COLO668 (cell line): ENCODE data around the gene TCF19.
"Not testable (repeated sequence)": the region's sequence is repeated elsewhere in the genome, so short reads cannot be mapped to it uniquely, and the experiment has no call there.

Source experiments
- DNase-seq: peaks from one replicate; lab custom pipeline; 2025; ENCODE audit not compliant: unreplicated experiment; lab: John Stamatoyannopoulos, UW

Gene TCF19

GRCh38 chr6:31178143-31179041 is 20.0 kb downstream of the TCF19 start:
- DNase-seq = no peak

- DNase-seq = no peak
Measured at GRCh38 chr6:31179042-31179386, 20.6 kb downstream of the TCF19 start.

- no peak for DNase-seq
Measured at GRCh38 chr6:31179896-31180295, 21.5 kb downstream of the TCF19 start.

GRCh38 chr6:31180500-31180899 is 22.1 kb downstream of the TCF19 start:
- no peak for DNase-seq

DNA sequence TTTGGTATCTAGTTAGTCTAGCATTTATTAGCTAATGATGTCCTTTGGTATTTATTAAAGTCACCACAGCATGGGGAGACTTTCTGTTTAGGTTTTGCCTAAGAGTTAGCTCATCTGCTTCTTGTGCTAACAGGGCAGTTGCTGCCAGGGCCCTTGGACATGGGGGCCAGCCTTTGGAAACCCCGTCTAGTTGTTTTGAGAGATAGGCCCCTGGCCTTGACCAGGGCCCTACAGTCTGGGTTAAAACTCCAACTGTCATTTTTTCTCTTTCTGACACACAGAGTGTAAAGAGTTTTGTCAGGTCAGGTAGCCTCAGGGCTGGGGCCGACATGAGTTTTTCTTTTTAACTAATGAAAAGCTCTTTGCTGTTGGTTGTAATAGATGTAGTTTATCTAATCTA is 24.9 kb downstream of the TCF19 start:
- DNase-seq = not testable (repeated sequence)

- not testable (repeated sequence) for DNase-seq
Measured at GRCh38 chr6:31183859-31184258, 25.5 kb downstream of the TCF19 start.

GRCh38 chr6:31185695-31186051 is 27.3 kb downstream of the TCF19 start:
- DNase-seq = not testable (repeated sequence)

DNA sequence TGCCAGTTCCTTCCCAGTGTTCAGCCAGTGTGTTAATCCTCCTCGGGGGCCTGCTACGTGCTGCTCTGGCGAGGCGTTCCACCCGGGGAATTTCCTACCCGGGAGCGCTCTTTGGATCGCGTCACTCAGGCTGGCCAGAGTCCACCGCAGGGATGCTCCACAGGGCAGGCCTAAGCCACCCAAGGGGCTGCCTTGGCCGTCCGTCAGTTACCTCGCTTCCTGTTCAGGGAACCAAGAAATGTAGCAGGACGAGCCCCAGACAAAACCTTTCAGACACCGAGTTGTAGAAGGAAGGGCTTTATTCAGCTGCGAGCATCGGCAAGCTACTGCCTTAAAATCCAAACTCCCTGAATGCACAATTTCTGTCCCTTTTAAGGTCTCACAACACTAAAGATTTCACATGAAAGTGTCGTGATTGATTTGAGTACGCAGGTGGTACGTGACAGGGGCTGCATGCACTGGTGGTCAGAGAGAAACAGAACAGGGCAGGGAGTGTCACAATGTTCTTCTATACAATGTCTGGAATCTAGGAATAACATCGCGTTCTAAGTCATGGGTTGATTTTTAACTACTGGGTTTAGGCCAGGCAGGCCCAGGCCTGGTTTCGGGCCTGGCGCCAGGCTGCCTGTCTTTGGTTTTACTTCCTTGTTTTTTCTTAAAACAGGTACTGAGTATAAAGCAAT is 27.8 kb downstream of the TCF19 start:
- DNase-seq = no peak

- DNase-seq = no peak
Measured at GRCh38 chr6:31187780-31188194, 29.4 kb downstream of the TCF19 start.

- DNase-seq = not testable (repeated sequence)
Measured at GRCh38 chr6:31189223-31189622, 30.8 kb downstream of the TCF19 start.

DNA sequence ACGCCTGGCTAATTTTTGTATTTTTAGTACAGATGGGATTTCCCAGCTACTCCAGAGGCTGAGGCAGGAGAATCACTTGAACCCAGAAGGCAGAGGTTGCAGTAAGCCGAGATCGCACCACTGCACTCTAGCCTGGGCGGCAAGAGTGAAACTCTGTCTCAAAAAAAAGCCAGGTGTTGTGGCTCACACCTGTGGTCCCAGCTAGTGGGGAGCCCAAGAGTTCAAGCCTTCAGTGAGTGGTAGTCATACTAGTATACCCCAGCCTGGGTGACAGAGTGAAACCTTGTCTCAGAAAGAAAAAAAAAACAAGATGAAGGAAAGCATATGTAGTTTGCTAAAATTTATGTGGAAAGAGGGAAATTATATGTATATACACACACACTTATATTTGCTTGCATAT is 32.1 kb downstream of the TCF19 start:
- DNase-seq = no peak

- peak; percentile 39 for DNase-seq
Measured at GRCh38 chr6:31192431-31193105, 34.2 kb downstream of the TCF19 start.

DNA sequence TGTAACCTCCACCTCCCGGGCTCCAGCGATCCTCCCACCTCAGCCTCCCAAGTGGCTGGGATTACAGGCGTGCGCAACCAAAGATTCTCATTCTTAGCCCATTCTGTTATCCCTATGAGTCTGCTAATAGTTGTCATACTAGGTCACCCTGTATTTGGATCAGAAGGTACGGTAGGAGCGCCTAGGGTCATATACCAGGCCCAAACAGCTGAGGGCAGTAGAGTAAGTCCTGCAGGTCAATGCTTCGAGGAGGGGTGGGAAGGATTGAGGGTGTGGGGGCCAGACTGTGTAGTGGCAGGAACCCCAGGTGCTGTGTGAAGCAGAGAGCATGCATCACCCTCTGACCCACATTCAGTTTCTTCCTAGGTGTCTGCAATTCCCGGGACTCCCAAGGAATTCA is 34.8 kb downstream of the TCF19 start:
- no peak for DNase-seq

DNA sequence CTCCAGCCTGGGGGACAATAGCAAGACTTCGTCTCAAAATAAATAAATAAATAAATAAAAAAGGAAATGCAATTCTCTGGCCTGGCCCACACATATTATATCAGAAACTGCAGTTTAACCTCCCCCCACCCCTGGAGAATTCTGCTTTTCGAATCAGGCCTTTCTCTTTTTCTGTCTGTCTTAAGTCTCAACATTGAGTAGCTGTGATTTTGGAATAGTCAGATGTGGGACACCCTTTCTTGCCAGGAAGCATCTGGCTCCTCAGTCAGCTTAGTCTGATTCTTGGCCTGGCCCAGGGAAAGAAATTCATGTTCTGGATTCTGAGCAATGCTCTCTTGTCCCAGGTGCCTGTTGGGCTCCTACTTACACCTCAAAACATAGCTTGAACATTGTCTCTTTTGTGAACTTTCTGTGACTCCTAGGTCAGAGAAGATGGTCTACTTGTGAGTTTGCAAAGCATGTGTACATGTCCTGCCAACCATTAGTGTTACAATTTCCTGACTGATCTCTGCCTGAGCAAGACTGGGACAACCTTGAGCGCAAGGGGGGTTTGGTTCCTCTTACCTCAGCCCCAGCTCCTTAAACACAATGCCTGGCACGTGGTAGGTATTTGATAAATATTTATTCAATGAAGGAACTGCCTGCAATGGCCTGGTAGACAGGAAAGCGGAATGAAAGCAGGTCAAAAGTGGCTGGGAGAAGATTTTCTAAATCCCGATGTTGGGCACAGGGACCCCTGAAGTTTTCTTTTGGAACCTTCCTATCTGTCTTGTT is 35.9 kb downstream of the TCF19 start:
- DNase-seq = no peak

DNA sequence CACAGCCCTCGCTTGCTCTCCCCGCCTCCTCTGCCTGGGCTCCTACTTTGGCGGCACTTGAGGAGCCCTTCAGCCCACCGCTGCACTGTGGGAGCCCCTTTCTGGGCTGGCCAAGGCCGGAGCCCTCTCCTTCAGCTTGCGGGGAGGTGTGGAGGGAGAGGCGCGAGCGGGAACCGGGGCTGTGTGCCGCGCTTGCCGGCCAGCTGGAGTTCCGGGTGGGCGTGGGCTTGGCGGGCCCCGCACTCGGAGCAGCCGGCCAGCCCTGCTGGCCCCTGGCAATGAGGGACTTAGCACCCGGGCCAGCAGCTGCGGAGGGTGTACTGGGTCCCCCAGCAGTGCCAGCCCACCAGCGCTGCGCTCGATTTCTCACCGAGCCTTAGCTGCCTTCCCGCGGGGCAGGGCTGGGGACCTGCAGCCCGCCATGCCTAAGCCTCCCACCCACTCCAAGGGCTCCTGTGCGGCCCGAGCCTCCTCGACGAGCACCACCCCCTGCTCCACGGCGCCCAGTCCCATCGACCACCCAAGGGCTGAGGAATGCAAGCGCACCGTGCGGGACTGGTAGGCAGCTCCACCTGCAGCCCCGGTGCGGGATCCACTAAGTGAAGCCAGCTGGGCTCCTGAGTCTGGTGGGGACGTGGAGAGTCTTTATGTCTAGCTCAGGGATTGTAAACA is 37.1 kb downstream of the TCF19 start:
- DNase-seq = not testable (repeated sequence)

- DNase-seq = not testable (repeated sequence)
Measured at GRCh38 chr6:31196251-31197022, 38.0 kb downstream of the TCF19 start.

DNA sequence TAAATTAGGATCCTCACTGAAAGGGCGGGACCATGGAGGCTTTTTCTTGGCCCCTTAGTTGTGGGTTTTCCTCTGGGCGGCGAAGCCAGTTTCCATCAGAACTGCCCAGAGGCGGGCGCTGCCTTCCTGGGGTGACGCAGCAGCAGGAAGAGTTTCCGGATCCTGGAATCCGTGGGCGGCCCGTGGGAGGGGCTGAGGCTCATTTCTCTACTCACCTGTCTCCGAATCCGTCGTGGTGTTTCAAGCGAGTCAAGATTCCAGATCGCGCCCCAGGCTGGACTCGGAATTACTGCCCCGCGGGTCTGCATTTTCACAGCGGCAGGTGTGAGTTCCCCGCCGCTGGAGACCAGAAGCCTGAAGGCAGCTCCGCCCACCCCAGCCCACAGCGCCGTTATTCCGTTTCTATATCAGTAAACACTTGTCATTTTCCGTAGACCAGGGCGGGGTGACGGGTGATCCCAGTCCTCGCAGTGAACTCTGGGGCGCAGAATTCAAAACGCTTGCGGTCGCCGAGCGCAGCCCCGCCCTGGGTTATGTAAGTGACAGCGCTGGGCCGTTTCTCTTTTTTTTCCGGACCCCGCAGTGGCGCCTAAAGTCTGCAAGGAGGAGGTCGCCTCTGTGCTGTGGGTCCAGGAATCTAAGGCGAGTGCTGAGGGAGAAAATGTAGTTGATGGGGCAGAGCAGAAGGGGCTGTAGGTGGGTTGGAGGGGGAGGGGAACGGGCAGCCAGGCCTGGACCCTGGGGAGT is 39.3 kb downstream of the TCF19 start:
- DNase-seq = peak; percentile 86

DNA sequence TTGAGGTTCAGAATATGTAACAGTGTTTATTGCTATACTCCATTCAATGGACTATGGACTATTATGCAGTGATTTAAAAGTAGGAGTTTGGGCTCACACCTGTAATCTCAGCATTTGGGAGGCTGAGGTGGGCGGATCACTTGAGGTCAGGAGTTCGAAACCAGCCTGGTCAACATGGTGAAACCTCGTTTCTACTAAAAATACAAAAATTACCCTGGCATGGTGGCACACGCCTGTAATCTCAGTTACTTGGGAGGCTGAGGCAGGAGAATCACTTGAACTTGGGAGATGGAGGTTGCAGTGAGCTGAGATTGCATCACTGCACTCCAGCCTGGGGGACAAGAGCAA is 40.7 kb downstream of the TCF19 start:
- not testable (repeated sequence) for DNase-seq
